HG03342 (cell line): ENCODE results near the gene CLCN7.

ENCODE experiments used
- ATAC-seq: cut with Tn5 transposase; IDR thresholded peaks from one replicate; pipeline ENCODE4 v1.9.1; 2021; ENCODE audit warnings: mild to moderate bottlenecking, moderate library complexity; ENCODE audit not compliant: unreplicated experiment

The CLCN7 gene

DNA sequence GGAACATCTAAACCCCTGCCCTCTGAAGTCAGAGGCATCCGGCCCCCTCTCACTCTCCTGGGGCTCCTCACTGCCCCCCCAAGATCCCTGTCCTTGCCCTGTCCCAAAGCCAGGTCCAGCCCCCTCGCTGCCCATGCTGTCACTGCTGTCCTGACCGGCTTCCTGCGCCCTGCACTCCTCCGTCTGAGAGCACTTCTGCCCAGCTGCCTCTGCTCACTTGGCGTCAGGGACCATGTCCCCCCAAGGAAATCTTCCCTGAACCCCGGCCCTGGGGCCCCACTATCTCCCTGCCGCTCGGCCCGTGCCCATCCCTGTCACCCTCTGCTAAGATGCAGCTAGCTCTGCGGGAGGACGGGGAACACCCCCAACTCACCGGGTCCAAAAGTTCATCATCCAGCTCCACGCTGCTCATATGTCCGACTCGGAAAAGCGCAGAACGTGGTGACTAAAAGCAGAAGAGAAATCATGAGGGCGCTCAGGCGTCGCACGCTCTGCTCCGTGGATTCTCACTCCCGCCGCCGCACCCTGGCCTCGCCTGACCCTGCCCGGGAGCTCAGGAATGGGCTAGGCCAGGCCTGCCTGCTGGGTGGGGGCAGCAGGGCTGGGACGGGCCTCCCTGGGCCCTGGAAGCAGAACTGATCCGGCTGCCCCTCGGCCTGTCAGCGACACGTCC is 9.8 kb downstream of the CLCN7 start:
- ATAC-seq = no peak

DNA sequence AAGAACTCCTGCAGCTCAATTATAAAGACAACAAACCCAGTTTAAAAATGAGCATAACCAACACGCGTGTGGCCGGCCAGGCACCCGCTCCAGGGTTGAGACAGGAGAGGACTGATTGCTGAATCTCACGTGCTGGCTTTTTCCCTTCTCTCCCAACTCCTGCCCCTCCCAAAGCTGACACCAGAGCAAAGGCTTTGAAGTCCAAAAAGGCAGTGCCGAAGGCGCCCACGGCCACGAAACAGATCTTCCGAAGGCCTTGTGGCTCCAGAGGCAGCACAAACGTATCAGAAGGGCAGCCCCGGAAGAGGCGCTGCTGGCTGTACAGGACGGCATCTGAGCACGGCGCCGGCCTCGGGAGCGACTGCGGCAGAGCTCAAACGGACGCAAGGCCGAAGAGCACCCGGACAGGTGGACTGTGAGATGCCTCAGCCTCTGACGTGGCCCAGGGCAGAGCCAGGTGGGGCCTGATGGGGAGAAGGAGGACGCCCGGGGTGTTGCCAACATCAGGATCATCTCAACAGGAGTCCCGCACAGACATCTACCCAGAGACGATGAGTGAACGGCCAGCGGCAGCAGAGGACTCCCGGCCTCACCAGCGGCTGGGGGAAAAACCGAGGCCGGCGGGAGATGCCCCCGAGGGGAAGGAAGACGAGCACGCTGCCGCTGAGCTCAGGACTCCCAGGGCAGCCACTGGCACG is 10.5 kb downstream of the CLCN7 start:
- no peak for ATAC-seq

- ATAC-seq = no peak
Measured at GRCh38 chr16:1461146-1461545, 13.7 kb downstream of the CLCN7 start.

DNA sequence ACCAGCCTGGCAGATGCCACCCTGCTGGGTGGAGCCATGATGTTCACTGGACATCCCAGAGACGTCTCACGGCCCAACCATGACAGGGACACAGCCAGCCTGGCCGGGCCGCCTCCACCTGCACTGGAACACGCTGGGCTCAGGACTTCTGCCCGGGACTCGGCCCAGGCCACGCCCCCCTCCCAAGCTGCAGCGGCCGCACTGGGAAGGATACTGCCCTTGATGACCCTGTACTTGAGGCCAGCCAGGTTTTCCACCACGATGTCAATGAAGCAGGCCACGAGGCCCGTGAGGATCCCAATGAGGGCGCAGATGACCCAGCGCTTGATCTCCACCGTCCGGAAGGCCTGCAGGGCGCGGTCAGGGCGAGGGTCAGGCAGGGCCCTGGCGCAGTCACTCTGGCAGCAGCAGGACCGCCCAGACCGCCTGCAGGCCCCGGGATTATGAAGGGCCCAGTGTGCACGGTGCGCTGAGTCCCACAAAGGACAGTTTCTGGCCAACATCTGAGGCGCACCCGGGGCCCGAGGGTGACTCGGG is 14.2 kb downstream of the CLCN7 start:
- ATAC-seq = no peak

DNA sequence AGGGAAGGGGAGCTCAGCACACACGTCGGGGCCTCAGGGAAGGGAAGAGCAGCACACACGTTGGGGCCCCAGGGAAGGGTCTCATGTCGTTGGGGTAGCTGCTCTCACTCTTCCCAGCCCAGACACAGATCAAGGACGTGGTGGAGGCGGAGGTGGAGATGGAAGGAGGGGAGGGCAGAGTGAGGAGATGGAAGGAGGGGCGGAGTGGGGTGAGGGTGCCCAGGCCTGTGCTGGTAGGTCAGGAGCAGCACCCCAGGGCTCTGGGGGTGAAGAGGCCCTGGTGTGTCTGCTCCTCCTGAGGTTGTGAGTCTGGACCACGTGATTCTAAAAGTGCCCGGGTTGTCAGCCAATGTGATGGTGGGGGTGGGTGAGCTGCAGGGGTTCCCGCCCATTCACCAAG is 14.9 kb downstream of the CLCN7 start:
- no peak for ATAC-seq

DNA sequence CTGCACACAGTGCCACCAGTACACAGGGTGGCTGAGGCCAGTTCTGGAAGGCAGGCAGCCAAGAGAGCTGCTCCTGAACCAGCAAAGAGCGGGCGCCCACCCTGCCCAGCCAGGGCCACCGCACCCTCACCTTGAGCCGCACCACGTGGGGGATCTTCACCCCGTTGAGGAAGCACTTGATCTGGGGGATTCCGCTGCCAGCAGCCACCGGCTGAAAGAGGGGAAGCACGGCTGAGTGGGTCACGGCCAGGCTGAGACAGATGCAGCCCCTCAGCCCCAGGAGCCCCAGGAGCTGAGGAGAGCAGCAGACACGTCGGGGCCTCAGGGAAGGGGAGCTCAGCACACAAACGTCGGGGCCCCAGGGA is 15.9 kb downstream of the CLCN7 start:
- ATAC-seq = no peak

GRCh38 chr16:1458336-1458976 is 16.4 kb downstream of the CLCN7 start:
- no peak for ATAC-seq

- ATAC-seq = no peak
Measured at GRCh38 chr16:1457489-1458245, 17.2 kb downstream of the CLCN7 start.

DNA sequence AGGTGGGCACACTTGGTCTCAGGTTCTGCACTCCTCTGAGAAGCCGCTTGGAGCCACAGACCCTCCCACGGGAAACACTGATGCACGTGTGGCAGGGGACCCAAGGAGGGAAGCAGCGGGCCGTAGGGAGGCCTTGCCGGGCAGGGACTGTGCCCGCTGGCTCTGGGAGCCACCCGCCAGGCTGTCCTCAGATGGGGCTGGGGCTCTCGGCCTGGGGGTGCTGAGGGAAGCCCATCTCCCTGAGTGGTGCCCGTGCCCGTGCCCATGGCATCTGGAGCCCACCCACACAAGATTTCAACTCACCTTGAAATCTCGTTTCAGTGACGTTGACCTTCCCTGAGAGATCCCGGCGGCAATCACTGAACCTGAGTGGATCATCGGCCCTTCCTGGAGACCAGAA is 17.9 kb downstream of the CLCN7 start:
- no peak for ATAC-seq

DNA sequence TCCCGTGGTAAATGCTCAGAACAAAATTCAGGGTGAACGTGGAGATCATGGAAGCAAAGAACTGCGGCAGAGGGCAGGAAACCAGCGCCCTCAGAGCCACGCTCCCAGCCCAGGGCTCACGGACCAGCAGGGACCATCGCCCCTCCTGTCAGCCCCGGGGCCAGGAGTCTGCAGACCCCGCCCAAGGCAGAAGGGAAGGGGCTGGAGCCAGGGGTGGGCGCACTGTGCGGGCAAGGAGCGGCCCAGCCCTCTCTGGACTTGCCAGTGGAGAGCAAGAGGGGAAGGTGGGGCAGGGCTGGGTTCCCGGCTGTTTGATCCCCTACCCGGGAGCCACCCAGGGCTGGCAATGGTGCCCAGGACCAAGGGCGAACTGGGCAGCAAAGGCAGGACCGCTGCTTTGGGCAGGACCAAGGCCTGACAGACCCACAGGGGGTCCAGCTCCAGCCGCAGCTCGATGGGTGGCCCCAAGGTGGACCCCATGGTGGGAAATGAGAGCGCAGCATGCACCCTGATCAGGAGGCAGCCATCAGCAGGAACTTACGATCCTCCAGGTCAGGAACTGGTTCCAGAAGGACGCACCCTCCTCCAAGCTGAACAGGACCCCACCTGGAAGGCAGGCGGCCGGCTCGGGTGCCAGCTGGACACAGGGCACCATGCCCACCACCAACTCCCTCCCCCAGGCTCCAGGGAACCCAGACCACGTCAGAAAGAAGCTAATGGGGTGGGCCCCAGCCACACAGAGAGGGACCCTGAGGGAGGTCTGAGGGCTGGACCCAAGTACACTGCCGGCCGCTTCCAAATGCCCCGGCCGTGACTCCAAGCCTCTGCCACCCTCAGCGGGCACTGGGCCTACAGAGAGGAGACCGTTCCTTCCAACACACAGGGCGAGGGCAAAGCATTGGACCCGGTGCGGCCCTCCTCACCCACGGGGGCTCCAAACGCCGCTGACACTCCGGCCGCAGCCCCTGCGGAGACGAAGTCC is 19.3 kb downstream of the CLCN7 start:
- ATAC-seq = no peak

- no peak for ATAC-seq
Measured at GRCh38 chr16:1454561-1454960, 20.3 kb downstream of the CLCN7 start.

DNA sequence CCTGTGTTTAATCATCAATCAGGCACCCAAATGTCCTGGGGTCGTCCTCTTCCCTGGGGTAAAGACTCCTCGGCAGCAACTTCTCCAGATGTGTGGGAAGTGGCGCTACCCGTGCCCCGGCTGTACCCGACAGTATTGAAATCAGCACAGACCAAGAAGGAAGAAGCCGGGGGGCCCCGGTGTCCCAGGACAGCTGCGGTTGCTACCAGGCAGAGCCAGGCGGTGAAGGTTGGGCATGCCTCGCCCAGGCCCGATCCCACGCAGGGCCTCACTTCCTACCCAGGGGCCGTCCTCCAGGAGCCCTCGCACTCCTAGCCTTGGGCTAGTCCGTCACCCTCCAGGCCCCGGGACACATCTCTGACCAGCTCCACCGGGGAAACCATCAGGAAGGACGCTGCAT is 21.5 kb downstream of the CLCN7 start:
- ATAC-seq = no peak

DNA sequence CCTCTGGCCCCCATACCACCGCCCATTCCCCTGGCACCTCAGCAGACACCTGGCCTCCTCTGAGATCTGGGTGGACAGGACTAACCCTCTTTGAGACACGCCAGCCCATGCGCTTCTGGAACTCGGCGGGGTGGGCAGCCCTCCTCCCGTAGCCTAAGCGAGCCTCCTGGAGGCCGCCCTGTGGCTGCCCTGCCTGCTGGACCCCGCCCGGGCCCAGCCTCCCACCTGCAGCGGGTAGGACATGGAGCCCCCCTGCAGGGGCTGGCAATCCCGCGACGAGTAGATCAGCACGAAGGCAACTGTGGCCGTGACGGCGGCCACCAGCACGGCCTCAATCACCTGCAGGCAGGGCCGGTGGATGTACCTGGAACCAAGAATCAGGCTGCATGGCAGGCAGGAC is 22.3 kb downstream of the CLCN7 start:
- no peak for ATAC-seq

- ATAC-seq = no peak
Measured at GRCh38 chr16:1451702-1452392, 23.0 kb downstream of the CLCN7 start.

GRCh38 chr16:1450841-1451240 is 24.0 kb downstream of the CLCN7 start:
- no peak for ATAC-seq

DNA sequence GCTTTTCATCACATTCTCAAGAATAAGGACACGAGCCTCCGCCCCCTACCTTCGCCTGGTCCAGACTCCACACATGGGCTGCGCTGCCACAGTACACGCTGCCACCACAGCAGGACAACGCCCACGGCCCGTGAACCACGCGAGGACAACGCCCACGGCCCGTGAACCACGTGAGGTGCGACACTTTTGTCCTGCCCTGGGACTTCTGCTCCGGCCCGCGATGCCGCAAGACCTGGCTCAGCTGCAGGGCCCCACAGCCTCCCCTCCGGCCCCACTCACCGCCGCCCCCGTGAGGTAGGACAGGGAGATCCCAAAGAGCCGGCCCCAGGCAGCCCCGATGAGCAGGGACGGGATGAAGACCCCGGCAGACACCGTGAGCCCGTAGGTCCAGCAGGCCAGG is 24.6 kb downstream of the CLCN7 start:
- ATAC-seq = no peak

DNA sequence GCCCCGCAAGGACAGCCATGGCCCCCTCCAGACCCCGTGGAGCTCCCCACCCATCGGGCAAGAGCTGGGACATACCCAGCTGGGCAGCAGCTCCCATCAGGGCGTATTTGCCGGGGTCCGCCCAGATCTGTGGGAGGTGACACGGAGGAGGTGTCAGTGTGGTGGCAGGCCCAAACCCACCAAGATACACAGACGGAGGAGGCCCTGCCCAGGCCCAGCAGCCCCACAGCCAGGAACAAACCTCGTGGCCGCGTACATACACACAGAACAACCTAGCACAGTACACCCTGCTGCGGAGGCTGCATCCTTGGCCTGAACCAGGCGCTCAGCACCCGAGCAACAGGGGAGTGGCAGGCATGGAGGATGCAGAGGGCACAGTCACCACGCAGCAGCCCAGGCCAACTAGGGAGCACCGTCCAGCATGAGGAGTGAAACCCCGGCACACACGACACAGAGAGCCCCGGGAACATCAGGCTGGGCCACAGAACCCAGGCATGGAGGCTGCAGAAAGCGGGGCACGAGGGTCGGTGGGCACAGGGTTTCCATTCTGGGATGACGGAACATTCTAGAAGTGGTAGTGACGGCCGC is 25.5 kb downstream of the CLCN7 start:
- no peak for ATAC-seq

- no peak for ATAC-seq
Measured at GRCh38 chr16:1448536-1449116, 26.2 kb downstream of the CLCN7 start.

DNA sequence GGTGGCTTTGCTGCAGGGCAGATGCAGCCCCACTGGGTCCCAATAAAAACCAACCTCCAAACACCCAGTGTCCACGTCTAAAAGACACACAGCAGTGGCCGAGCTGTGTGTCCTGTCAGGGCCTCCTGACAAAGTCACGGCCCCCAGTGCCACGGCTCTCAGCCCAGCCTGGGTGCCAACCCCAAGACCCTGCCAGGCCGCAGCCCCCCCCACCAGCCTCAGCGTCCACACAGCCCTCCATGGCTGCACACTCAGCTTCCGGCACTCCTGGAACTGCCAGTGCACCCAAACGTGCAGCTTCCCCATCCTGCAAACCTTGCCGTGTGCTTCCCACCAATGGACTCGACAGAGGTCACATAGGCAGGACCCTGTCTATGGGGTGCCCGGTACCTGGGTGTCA is 26.9 kb downstream of the CLCN7 start:
- ATAC-seq = no peak
